Right kidney (tissue), 1 donor: ENCODE data around the gene GARS1.
"Not testable (repeated sequence)": the region's sequence is repeated elsewhere in the genome, so short reads cannot be mapped to it uniquely, and the experiment has no call there.

ENCODE experiments used
- DNase-seq: peaks from one replicate; pipeline ENCODE4 v3.0.0-alpha.2; 2016

The GARS1 gene

GRCh38 chr7:30618080-30618676 is 23.5 kb downstream of the GARS1 start:
- DNase-seq = no peak

GRCh38 chr7:30618961-30619360 is 24.3 kb downstream of the GARS1 start:
- no peak for DNase-seq

GRCh38 chr7:30625283-30625682 is 30.6 kb downstream of the GARS1 start:
- no peak for DNase-seq

- no peak for DNase-seq
Observed at GRCh38 chr7:30627026-30627425, 32.3 kb downstream of the GARS1 start.

- no peak for DNase-seq
Observed at GRCh38 chr7:30630986-30631385, 36.3 kb downstream of the GARS1 start.

GRCh38 chr7:30633223-30633622 is 38.5 kb downstream of the GARS1 start:
- no peak for DNase-seq

GRCh38 chr7:30634193-30634626 is 39.5 kb downstream of the GARS1 start:
- DNase-seq = no peak

GRCh38 chr7:30634634-30635201 is 40.0 kb downstream of the GARS1 start:
- DNase-seq = no peak

GRCh38 chr7:30635798-30636197 is 41.1 kb downstream of the GARS1 start:
- DNase-seq = no peak

- not testable (repeated sequence) for DNase-seq
Observed at GRCh38 chr7:30642322-30642721, 47.6 kb downstream of the GARS1 start.

- DNase-seq = no peak
Observed at GRCh38 chr7:30642789-30643188, 48.1 kb downstream of the GARS1 start.

- no peak for DNase-seq
Observed at GRCh38 chr7:30644286-30644955, 49.7 kb downstream of the GARS1 start.

- no peak for DNase-seq
Observed at GRCh38 chr7:30645661-30646060, 51.0 kb downstream of the GARS1 start.

- no peak for DNase-seq
Observed at GRCh38 chr7:30646154-30646553, 51.5 kb downstream of the GARS1 start.

GRCh38 chr7:30647589-30648364 is 53.1 kb downstream of the GARS1 start:
- no peak for DNase-seq

GRCh38 chr7:30648744-30649540 is 54.3 kb downstream of the GARS1 start:
- DNase-seq = no peak

GRCh38 chr7:30649717-30650420 is 55.2 kb downstream of the GARS1 start:
- DNase-seq = no peak

GRCh38 chr7:30650421-30650808 is 55.7 kb downstream of the GARS1 start:
- DNase-seq = no peak

- no peak for DNase-seq
Observed at GRCh38 chr7:30652132-30652531, 57.5 kb downstream of the GARS1 start.

- no peak for DNase-seq
Observed at GRCh38 chr7:30652698-30653641, 58.3 kb downstream of the GARS1 start.
